K562 (cell line): ENCODE data around the gene PSMA8. TPM values are rescaled to one million over a fixed set of nuclear protein-coding genes. Genes with fewer than 3 reads are reported as not detected.

Experiments used
- ATAC-seq: fragments of 200-7000 bp; cut with Tn5 transposase; 3 replicates; pipeline ENCODE4 v1.9.1; 2020; ENCODE audit warnings: moderate library complexity
- BruUV-seq: library from RNA; stranded (reverse); fragments of 400-500 nt; replicated peaks from 2 replicates; lab custom pipeline; 2021; lab: Mats Ljungman, UMichigan
- CTCF ChIA-PET: fragments of 300-600 bp; formaldehyde crosslinking; extraction: SDS; loops from one replicate; lab custom pipeline; 2021; ENCODE audit warnings: low intra/inter-chr PET ratio; lab: Yijun Ruan, JAX
- POLR2A ChIA-PET: fragments of 300-600, 350-650 bp; sonication (Branson Sonifier 250); formaldehyde crosslinking; extraction: SDS; loops from one replicate; lab custom pipeline; 2021; ENCODE audit warnings: antibody characterized with exemption, inconsistent platforms; lab: Yijun Ruan, JAX
- DNase-seq, 4 experiments: peaks; one replicate each; pipeline versions ENCODE4 v3.0.0 to v3.0.0-alpha.2; 2011 to 2018; ENCODE audit warnings: low spot score in 3 of 4, mixed read lengths in 3 of 4; ENCODE audit errors: extremely low read depth in 1 of 4
- FAIRE-seq: peaks from 2 replicates; lab custom pipeline; 2011; peaks lifted over from hg19 to GRCh38; lab: Jason Lieb, UNC
- H2AFZ ChIP-seq: 2 replicates; pipeline ENCODE4 v1.6.0; 2011; ENCODE audit warnings: low read depth, low read length, control low read depth, inconsistent platforms
- H3K27ac ChIP-seq: fragments of 200-600 bp; 3 replicates; pipeline ENCODE4 v1.8.0; 2011; ENCODE audit warnings: low read depth, mild to moderate bottlenecking, control low read depth, inconsistent platforms, low read length, moderate library complexity, mixed read lengths; ENCODE audit errors: extremely low read depth
- H3K27me3 ChIP-seq, 2 experiments: fragments of 300-600 bp in 1 of 2; 2 replicates in 1 of 2; 3 replicates in 1 of 2; pipeline versions ENCODE4 v1.6.0 to v1.8.0; 2011; ENCODE audit warnings: inconsistent platforms in 2 of 2, low read length in 2 of 2, mild to moderate bottlenecking in 1 of 2, mixed read lengths in 1 of 2, moderate library complexity in 1 of 2; ENCODE audit not compliant: control insufficient read depth in 2 of 2, insufficient read depth in 2 of 2
- H3K36me3 ChIP-seq: fragments of 300-600 bp; 3 replicates; pipeline ENCODE4 v1.8.0; 2011; ENCODE audit warnings: mild to moderate bottlenecking, low read length, inconsistent platforms; ENCODE audit not compliant: control insufficient read depth, insufficient read depth
- H3K4me1 ChIP-seq, 2 experiments: fragments of 200-600 bp in 1 of 2; replicated peaks in 1 of 2; 2 replicates in 1 of 2; 3 replicates in 1 of 2; pipeline versions ENCODE4 v1.5.1 to v1.8.0; 2011; ENCODE audit warnings: inconsistent platforms in 2 of 2, low read length in 2 of 2, mild to moderate bottlenecking in 1 of 2, mixed read lengths in 1 of 2, moderate library complexity in 1 of 2; ENCODE audit not compliant: control insufficient read depth in 2 of 2, insufficient read depth in 2 of 2
- H3K4me2 ChIP-seq: 2 replicates; pipeline ENCODE4 v1.6.1; 2011; ENCODE audit warnings: low read length, control low read depth, inconsistent platforms, mixed read lengths; ENCODE audit not compliant: insufficient read depth
- H3K4me3 ChIP-seq: fragments of 200-600 bp; sonication (generic), shearing (Covaris generic); 2 replicates; pipeline ENCODE4 v1.5.1; 2016; ENCODE audit warnings: control low read depth, inconsistent platforms
- H3K79me2 ChIP-seq: fragments of 200-600 bp; 3 replicates; pipeline ENCODE4 v1.8.0; 2011; ENCODE audit warnings: low read length, inconsistent platforms; ENCODE audit not compliant: control insufficient read depth, insufficient read depth
- H3K9ac ChIP-seq, 2 experiments: 2 replicates each; pipeline versions ENCODE4 v1.6.0 to v1.6.1; 2011; ENCODE audit warnings: low read depth in 2 of 2, low read length in 2 of 2, control low read depth in 1 of 2, inconsistent platforms in 1 of 2, mild to moderate bottlenecking in 1 of 2, mixed read lengths in 1 of 2; ENCODE audit not compliant: insufficient read depth in 1 of 2
- H3K9me1 ChIP-seq: one replicate; pipeline ENCODE4 v1.6.0; 2011; ENCODE audit warnings: inconsistent platforms, mild to moderate bottlenecking, low read length, moderate library complexity; ENCODE audit not compliant: control insufficient read depth, insufficient read depth
- H3K9me3 ChIP-seq: replicated peaks from 2 replicates; pipeline ENCODE4 v1.5.1; 2011; ENCODE audit warnings: low read depth, low read length, inconsistent platforms; ENCODE audit not compliant: control insufficient read depth, insufficient read depth
- H4K20me1 ChIP-seq: replicated peaks from 2 replicates; pipeline ENCODE4 v1.6.1; 2011; ENCODE audit warnings: low read length, inconsistent platforms, mixed read lengths; ENCODE audit not compliant: control insufficient read depth, insufficient read depth
- CCNT2 ChIP-seq: IDR thresholded peaks from 2 replicates; pipeline ENCODE4 v1.6.1; 2011; ENCODE audit warnings: borderline replicate concordance, low read depth, mild to moderate bottlenecking, moderate library complexity, mixed read lengths, low read length; ENCODE audit not compliant: insufficient read length; ENCODE audit errors: extremely low read depth
- NFXL1 ChIP-seq: fragments of 450-650 bp; formaldehyde crosslinking; IDR thresholded peaks from 2 replicates; pipeline ENCODE4 v1.4.0; 2021; ENCODE audit warnings: mild to moderate bottlenecking
- PTBP1 ChIP-seq: fragments of 200-400 bp; formaldehyde crosslinking; IDR thresholded peaks from 2 replicates; pipeline ENCODE4 v1.6.1; 2017; ENCODE audit warnings: low read depth, low read length
- STAT5A ChIP-seq: IDR thresholded peaks from 2 replicates; pipeline ENCODE4 v1.6.1; 2012; ENCODE audit warnings: low read length, inconsistent platforms, borderline replicate concordance
- THAP7 ChIP-seq: fragments of 250-450 bp; sonication (Bioruptor Pico); IDR thresholded peaks from 2 replicates; pipeline ENCODE4 v1.5.0; 2021
- XRCC5 ChIP-seq: fragments of 200-400 bp; formaldehyde crosslinking; IDR thresholded peaks from 2 replicates; pipeline ENCODE4 v1.6.1; 2017; ENCODE audit warnings: low read depth, mild to moderate bottlenecking, low read length
- WGBS: fragments of 100-300 bp; shearing (Covaris generic); methylation state at CpG from one replicate; pipeline ENCODE4 v1.1.6; 2016; ENCODE audit warnings: low coverage, mixed read lengths; ENCODE audit not compliant: insufficient coverage; ENCODE audit errors: missing lambda C conversion rate; 5-methylcytosine and 5-hydroxymethylcytosine counted together
- in situ Hi-C: fragments of 300-500 bp; cut with MboI; formaldehyde crosslinking; loops from 4 replicates; pipeline ENCODE4 v1.15.0; 2018; ENCODE audit warnings: inconsistent platforms, mixed read lengths
- intact Hi-C: fragments of 100-400 bp; cut with micrococcal nuclease; formaldehyde crosslinking; loops from 2 replicates; pipeline ENCODE4 v1.14.2; 2022
- polyA plus RNA-seq, 8 experiments: library from polyadenylated mRNA; depleted of rRNA in 4 of 8; stranded (reverse) in 5 of 8; unstranded in 3 of 8; fragments of >200 nt; fragmentation: Nextera tagmentation in 2 of 8; fragmentation: Illumina TruSeq in 1 of 8; extraction: Ambion mirVana in 2 of 8; extraction: Trizol in 1 of 8; gene quantifications; 2 replicates each; pipeline versions ENCODE4 v1.2.1 to v1.2.3, GENCODE V29; 2011 to 2014; ENCODE audit warnings: inconsistent platforms in 1 of 8, missing spikeins in 1 of 8
- total RNA-seq, 7 experiments: library from RNA; depleted of rRNA in 6 of 7; stranded (reverse); fragments of >200 nt in 6 of 7; fragmentation: Illumina TruSeq in 2 of 7; extraction: Trizol in 2 of 7; gene quantifications; 2 replicates each; pipeline versions ENCODE4 v1.2.1 to v1.2.3, GENCODE V29; 2011 to 2021; ENCODE audit warnings: low replicate concordance in 1 of 7

The PSMA8 gene
- total and polyA plus RNA-seq, 9 of the 15 experiments (the other 6 are each of a cell fraction or from before 2014, with no cell fraction given) = not detected

GRCh38 chr18:26181343-26181826 lies 47.7 kb downstream of the PSMA8 start:
- no peaks in the 10 kb centered on the region for H4K20me1 ChIP-seq
- FAIRE-seq = no peak
- H3K4me1 ChIP-seq = no peaks in the 10 kb centered on the region
- POLR2A ChIA-PET = no interaction called here
- no peak for ATAC-seq
- no peaks in the 10 kb centered on the region for H3K9me3 ChIP-seq
- no peak overlapping the region for H3K4me2 ChIP-seq
- in situ Hi-C loops = no loop called here
- H3K9me1 ChIP-seq = no peaks in the 10 kb centered on the region
- no peak overlapping the region for H2AFZ ChIP-seq
- no peaks in the 10 kb centered on the region for H3K79me2 ChIP-seq
- no peaks in the 10 kb centered on the region for H3K36me3 ChIP-seq
- H3K27ac ChIP-seq = no peak overlapping the region
- H3K27me3 ChIP-seq = peaks cover 3 to 6% of the 10 kb centered on the region in 2 experiments; a peak in 3 of 5 replicates
- no peak overlapping the region for H3K4me3 ChIP-seq
- no peak overlapping the region for H3K9ac ChIP-seq
- intact Hi-C loops = no loop called here
- no TSS peak for BruUV-seq
- 4% methylated on average over 7 of the region's 7 CpGs for WGBS
- no peak for DNase-seq
- TF ChIP-seq PTBP1 (no peak), STAT5A (no peak), CCNT2 (no peak), NFXL1 (CRISPR knock-in tag) (no peak), XRCC5 (no peak), THAP7 (CRISPR knock-in tag) (no peak)
- CTCF ChIA-PET = no interaction called here
